Stimulated activated CD8-positive, alpha-beta memory T cell treated with anti-CD3 and anti-CD28 coated beads, Interleukin-12 subunit alpha, Interleukin-12 subunit beta, amount 100 ng/mL, for 1 hour (primary cell): ENCODE results near the gene RASGRP3.
"Not testable (repeated sequence)": the region's sequence is repeated elsewhere in the genome, so short reads cannot be mapped to it uniquely, and the experiment has no call there.

ENCODE experiments used
- DNase-seq: peaks from one replicate; pipeline ENCODE4 v3.0.0-alpha.2; 2020; ENCODE audit warnings: low read depth

The RASGRP3 gene, protein sequence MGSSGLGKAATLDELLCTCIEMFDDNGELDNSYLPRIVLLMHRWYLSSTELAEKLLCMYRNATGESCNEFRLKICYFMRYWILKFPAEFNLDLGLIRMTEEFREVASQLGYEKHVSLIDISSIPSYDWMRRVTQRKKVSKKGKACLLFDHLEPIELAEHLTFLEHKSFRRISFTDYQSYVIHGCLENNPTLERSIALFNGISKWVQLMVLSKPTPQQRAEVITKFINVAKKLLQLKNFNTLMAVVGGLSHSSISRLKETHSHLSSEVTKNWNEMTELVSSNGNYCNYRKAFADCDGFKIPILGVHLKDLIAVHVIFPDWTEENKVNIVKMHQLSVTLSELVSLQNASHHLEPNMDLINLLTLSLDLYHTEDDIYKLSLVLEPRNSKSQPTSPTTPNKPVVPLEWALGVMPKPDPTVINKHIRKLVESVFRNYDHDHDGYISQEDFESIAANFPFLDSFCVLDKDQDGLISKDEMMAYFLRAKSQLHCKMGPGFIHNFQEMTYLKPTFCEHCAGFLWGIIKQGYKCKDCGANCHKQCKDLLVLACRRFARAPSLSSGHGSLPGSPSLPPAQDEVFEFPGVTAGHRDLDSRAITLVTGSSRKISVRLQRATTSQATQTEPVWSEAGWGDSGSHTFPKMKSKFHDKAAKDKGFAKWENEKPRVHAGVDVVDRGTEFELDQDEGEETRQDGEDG

DNA sequence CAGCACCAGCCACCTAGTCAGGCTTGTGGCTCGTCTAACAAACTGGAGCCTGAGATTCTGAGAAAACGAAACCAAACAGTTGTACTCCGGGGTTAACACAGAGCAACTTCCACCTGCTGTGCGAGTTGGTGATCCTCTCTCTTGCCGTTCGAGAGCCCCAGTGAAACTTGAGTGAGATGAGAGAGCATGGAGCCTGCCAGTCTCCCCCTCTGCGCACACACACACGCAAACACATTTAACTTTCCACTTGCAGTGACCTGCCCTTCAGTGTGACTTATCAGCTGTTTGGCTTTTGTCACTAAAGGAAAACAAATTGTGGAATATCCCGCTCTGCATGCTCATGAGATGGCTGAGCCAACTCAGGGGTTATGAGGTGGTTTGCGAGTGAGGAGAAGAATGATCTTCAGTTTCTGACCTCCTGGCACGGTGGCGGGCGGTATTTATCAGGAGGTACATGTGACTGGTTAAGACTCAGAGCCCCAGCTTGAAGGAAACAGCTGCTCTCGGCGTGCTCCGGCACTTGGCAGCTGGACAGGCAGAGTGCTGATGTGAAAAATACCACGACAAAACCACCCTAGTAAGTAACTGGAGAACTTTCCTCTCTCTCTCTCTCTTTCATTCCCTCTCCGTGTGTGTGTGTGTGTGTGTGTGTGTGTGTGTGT, at the start of gene RASGRP3:
Gene RASGRP3 (plus strand): TSS at position 519 of the 662 bp plus-strand sequence. CDS start 38,488 bp downstream, outside the sequence.
- peak; percentile 32 for DNase-seq

DNA sequence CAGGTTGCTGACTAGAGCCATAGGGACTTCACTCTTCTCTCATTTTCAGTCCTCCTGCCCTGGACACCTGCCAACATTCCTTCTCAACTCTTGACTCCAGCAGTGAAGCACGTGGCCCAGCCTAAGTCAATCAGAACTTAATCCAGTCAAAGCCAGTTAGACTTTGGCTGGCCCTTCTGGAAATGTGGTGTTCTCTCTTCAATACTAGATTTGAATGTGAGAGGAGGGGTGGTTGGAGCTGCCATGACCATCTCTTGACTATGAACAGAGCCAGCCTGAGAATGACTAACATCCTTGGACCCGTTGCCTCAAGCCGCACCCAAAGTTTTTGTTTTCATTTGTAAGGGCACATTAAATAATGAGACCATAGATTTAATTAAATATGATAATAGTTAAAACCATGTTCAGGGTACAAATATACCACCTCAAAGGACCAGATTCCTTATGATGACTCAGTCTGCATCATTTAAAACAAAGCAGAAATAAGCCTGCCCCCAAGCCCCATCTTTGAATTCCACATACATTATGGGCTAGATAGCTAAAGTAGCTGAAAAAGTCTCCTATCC, 49.7 kb upstream of the RASGRP3 start:
- DNase-seq, result no peak

DNA sequence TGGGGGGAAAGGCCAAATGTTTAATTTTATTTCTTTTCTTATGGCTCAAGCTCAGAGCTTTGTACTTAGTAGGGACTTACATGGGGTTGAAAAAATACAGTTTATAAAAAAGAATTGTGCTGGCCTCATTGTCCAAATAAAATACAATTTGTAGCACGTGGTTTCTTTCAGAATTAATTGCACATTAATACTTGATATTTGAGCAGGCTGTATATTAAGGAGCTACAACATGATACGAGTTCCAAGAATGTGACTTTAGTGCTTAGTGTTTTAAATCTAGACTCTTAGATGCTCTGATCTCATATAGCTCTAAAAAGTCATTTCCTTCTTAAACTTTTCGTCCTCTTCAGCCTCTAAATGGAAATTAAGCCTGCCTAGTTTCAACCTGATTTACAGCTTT, 46.4 kb upstream of the RASGRP3 start:
- DNase-seq, result no peak

DNA sequence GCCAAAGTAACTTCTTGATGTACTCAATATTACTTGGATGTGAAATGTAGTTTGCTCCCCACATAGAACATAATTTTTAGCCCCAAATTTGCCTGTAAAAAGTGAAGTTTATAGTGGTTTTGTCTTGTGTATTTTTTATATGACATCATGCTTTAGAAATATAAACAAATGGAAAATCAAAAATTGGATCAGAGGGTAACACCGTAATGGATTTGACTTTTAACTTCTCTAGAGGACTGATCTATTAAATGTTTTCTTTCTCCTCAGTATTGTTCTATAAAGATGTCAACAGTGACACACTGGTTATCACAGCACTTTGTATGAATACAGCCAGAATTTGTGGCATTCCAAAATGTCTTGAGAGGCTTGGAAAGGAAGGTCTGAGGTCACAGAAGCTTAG, 45.6 kb upstream of the RASGRP3 start:
- no peak for DNase-seq

DNA sequence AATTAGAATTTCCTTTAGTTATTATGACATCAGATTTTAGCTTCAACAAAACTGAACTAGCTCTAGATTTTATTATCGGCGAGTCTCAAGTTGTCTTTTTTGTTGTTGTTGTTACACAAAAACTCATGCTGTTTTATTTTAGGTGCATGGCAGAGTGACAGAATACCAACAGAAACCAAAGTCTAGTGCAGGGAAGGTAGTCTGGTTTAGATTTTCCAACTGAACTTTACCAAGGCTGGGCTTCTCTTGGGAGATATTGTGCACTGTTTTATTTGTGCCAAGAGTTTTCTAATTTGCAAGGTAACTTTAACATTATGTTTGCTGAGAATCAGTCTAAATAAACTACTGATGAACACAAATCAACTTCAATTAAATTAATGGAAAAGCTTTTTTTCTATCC, 43.6 kb upstream of the RASGRP3 start:
- no peak for DNase-seq

DNA sequence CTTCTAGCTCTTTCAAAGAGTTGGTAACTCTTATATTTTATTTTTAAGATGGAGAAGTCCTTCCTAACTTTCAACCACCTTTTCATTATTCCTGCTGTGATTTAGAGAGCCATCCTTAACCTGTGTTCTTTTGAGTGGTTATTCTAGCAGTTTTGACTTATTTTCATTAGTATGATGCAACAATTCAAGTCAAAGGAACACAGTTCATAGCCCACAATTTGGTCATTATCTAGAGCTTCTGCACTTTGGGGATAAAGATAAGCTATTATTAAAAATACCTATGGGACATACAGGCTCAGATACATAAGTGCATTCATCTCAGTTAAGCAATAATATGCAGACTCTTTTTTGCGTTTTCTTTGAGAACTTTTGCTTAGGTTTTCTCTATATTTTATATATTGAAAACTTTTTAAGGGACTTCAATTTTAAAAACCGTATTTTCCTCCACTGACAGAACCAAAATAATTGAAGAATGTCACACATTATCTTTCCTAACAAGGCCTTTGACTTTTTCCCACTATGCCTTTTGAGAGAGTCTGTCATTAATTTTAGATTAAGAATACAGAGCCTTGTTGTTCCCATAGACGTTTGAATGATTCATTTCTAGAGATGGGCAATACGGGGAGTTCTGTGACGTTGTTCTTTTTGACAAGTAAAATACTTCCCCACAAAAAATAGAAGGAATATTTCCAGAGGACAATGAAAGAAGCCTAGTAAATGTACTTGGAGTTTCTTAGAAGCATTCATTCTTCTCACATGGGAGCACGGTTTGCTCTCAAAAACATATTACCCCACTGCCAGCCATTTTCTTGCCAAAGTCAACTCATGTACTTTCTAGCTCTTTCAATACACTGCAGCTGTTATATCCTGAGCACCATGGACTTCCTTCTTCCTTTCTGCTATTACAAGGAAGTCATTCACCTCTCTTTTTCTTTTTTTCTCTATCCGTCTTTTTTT, 42.9 kb upstream of the RASGRP3 start:
- no peak for DNase-seq

DNA sequence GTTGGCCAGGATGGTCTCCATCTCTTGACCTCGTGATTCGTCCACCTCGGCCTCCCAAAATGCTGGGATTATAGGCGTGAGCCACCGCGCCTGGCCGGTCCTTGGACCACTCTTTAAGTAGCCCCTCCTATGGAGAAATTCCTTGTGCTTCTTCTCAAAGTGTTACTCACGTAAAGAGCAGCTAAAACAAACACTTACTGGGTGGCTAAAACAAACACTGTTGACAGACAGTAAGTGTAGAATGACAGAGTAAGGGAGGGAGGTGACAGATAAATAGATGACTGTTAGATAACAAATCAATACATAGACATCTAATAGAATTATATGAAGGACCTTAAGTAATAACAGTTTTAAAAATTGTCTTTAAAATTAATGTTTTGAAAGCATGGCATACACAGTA, 40.9 kb upstream of the RASGRP3 start:
- no peak for DNase-seq

DNA sequence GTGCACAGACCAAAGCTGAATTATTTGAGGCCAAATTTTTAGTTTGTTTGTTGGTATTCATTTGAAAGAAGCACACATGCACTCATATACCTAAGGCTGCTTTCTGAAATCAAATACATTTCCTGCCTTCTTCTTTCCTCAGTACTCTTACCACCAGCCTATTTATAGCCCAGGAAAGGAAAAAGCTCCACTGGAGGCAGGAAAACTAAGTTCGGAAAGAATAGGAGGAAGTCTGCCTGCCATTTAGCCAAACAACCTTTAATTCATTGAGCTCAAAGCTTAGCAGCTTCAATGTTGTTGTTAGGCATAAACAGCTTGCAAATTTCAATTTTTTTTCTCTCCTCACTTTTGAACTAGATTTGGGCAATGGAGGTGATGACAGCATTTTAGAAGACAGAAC, 40.4 kb upstream of the RASGRP3 start:
- no peak for DNase-seq

DNA sequence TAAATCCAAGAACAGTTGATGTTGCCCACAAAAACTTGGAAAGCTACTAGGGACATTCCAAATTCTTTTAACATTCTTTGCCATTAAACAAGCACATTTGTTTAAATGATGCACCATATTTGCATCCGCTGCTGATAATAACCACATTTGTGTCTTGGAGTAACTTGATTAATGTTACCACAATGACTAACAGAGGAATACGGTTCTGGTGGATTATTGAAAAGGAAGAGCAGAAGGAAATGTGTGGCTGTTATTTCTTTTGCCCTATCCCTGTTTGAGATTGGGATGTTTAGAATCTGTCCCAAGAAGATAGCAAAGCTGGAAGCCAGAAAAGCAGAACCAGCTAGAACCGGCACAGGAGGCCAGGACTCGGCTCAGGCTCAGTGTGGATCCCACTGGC, 39.2 kb upstream of the RASGRP3 start:
- no peak for DNase-seq

DNA sequence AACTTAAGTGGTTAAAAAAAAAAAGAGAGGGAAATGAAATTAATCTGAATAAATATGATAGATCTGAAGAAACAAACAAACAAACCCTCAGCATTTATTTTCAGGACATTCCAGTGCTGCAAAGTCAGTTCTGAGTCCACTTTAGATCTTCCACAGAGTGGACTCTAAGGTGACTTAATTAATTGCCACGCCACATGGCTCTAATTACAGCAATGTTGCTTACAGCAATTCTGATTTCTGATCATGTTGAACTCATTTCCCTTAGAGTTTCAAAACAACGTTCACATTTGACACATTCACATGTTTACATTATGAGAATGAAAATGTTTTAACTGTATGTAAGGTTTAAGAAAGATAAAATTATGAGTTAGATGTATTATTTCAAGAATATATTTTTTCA, 38.6 kb upstream of the RASGRP3 start:
- no peak for DNase-seq

DNA sequence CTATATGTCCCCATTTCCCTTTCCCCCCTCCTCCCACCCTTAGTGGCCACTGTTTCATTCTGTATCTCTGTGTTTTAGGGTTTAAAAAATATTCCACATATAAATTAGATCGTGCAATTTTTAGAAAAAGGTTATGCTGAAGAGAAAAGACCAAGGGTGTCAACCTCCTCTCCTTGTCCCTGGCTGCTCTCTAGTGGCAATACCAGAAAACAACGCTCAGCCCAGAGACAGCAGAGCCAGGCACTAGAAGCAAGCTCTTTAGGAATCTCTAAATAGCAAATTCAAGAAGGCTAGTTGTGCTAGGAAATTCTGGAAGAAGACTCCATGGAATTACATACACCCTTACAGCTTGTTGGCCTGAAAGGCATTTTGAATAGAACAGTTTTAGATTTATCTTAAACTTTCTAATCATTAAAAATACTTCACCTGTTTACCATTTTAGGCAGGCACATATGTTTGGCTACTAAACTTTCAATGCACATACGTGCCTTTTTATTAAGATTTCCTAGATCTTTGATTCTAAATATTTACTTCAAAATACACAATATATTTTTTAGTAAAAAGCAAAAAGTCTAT, 35.1 kb upstream of the RASGRP3 start:
- no peak for DNase-seq

DNA sequence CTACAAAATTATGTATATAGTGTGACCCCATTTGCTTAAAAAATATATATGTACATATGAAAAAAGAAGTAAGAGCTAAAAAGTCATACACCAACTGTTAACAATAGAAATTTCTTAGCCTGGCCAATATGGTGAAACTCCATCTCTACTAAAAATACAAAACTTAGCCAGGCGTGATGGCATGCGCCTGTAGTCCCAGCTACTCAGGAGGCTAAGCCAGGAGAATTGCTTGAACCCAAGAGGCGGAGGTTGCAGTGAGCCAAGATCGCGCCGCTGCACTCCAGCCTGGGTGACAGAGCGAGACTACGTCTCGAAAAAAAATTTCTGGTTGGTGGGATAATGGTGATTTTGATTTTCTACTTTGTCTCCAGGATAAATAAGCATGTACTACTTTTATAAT, 34.4 kb upstream of the RASGRP3 start:
- DNase-seq, result not testable (repeated sequence)

DNA sequence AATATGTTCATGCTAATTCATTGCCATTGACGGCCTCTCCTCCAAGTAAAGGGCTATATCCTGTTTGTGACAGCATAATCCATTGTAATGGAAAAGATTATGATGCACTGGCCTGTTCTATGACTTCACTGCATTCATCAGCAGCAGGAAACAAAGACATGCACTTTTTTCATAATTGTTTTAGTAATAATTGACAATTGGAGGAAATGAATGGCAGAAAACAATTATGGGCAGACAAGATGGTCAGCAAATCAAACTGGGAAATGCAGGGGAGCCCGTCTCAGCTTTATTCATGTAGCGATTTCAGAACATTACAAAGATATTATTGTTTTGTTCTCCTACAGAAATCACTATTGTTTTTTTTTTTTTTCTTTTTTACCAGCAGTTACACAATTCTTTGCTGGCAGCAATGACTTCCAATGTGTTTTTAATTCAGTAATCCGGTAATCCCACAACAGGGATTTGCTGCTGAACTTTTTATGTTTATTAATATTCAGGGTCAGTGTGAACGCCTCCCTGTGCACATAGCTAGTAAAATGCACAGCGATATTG, 33.8 kb upstream of the RASGRP3 start:
- no peak for DNase-seq

DNA sequence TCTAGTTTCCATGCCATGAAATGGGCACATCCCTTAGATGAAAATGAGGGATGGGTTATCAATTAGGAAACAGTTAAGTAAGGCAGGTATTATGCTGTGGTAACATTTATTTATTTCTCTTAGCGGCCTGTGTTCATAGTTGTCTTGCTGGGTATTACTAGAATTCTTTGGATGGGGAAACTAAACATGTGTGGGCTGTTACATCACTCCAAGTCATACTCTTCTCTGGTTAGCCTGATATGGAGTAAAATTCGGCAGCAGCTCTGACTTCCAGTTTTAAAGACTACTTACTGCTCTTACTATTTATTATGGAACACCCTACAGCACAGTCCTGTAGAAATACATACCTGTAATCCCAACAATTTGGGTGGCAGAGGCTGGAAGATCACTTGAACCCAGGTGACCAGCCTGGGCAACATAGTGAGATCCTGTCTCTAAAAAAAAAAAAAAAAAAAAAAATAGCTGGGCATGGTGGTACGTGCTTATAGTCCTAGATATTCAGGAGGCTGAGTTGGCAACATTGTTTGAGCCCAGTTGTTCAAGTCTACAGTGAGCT, 33.1 kb upstream of the RASGRP3 start:
- no peak for DNase-seq

DNA sequence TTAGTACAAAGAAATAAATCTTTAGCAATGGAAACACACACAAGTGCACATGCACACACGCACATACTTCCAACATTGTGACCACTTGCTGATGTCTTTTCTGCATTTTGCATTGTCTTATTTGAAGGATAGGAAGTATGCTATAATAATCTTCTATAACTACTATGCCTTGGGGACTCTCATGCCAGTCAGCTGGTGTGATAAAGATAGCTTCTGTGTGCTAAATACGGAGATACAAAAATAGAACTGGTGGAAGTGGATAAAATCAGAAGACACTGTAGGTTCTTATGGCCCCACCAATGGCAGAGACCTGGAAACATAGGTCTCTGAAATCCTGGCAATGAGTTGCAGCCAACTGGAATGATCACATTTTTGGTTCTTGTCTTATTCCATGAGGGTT, 31.5 kb upstream of the RASGRP3 start:
- DNase-seq, result no peak

DNA sequence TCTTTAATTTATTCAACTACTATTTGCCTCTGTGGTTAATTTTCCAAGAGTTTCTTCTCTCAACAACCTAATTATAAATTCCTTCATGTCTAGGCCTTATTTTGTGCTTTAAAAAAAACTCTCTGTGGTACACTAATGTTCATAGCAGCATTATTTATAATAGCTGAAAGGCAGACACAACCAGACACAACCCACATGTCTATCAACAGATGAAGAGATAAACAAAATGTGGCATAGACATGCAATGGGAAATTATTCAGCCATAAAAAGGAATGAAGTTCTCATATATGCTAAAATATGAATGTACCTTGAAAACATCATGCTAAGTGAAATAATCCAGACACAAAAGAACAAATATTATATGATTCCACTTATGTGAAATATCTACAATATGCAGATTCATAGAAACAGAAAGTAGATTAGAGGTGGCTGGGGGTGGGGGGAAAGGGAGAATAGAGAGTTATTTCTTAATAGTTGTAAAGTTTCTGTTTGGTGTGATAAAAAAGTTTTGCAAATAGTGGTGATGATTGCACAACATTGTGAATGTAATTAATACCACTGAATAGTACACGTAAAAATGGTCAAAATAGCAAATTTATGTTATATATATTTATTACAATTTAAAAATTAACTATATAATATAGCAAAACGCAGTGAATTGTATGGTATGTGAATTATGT, 28.1 kb upstream of the RASGRP3 start:
- DNase-seq, result no peak

DNA sequence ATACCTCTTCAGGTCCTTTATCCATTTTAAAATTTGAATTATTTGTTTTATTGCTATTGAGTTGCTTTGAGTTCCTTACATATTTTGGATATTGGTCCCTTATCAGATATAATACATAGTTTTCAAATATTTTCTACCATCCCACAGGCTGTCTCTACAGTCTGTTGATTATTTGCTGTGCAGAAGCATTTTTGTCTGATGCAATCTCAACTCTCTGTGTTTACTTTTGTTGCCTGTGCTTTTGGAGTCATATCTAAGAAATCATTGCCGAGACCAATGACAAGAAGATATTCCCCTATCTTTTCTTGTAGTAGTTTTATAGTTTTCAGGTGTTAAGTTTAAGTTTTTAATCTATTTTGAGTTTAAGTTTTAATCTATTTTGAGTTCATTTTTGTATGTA, 25.2 kb upstream of the RASGRP3 start:
- no peak for DNase-seq

DNA sequence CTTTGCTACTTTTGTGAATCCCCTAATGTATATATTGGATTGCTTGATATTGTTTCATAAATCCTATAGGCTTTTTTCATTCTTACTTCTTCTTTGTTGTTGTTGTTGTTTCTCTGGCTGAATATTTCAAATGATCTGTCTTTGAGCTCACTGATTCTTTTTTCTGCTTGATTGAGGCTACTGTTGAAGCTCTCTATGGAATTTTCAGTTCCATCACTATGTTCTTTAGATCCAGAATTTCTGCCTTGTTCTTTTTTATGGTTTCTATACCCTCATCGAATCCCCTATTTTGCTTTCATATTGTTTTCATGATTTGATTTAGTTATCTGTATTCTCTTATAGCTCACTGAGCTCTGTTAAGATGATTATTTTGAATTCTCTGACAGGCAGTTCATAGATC, 24.6 kb upstream of the RASGRP3 start:
- no peak for DNase-seq

DNA sequence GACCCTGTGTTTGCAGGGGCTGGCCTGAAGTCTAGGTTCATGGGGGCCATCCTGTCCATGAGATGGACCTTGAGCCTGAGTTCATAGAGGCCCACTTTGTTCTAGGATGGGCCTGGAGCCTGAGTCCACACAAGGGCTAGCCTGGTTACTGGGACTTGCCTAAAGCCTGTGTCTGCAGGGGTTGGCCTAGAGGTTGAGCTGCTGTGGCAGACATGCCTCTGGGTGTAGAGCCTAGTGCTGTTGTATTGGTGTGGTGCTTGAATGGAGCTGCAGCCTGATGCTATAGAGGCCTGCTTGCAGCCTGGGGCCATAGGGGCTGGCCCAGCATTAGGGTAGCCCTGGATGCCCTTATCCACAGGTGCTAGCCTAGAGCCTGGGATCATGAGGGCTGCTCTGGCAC, 23.9 kb upstream of the RASGRP3 start:
- no peak for DNase-seq

DNA sequence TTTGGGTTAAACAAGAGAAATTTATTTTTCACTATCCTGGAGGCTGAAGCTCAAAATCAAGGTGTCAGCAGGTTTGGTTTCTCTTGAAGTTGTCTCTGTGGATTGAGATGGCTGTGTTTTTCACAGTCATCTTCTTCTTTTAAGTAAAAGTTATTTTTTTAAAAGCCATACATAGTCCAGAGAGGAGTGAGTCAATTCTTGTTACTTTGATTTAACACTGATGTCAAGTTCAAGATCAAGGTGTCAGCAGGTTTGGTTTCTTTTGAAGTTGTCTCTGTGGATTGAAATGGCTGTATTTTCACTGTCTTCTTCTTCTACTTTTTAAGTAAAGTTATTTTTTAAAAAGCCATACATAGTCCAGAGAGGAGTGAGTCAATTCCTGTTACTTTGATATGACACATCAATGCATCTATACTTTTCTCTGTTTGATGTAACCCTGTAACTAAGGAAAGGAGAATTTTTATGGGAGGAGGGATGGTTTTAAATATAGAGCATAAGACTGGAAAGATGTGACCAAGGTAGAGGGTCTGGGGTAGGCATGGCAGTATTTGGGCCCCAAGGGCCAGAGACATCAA, 22.5 kb upstream of the RASGRP3 start:
- no peak for DNase-seq
